GM19193 (cell line): ENCODE measurements around the gene TIMP1.

Experiments used
- POLR2A ChIP-seq: IDR thresholded peaks from 4 replicates; pipeline ENCODE4 v1.6.1; 2011; ENCODE audit not compliant: insufficient read depth, insufficient read length; ENCODE audit errors: extremely low read depth

The TIMP1 gene

GRCh38 chrX:47585273-47585672 is 3.0 kb downstream of the TIMP1 start:
- no peak for TF ChIP-seq POLR2A

- no peak for TF ChIP-seq POLR2A
Measured at GRCh38 chrX:47586043-47586787, 4.0 kb downstream of the TIMP1 start.

GRCh38 chrX:47587091-47587891 is 5.1 kb downstream of the TIMP1 start:
- no peak for TF ChIP-seq POLR2A

- no peak for TF ChIP-seq POLR2A
Measured at GRCh38 chrX:47587906-47588735, 5.9 kb downstream of the TIMP1 start.

- TF ChIP-seq POLR2A, result no peak
Measured at GRCh38 chrX:47590984-47591383, 8.7 kb downstream of the TIMP1 start.

GRCh38 chrX:47593522-47593921 is 11.3 kb downstream of the TIMP1 start:
- TF ChIP-seq POLR2A, result no peak

GRCh38 chrX:47595716-47596251 is 13.5 kb downstream of the TIMP1 start:
- no peak for TF ChIP-seq POLR2A

GRCh38 chrX:47596256-47596655 is 14.0 kb downstream of the TIMP1 start:
- TF ChIP-seq POLR2A, result no peak

GRCh38 chrX:47597222-47597621 is 15.0 kb downstream of the TIMP1 start:
- TF ChIP-seq POLR2A, result no peak

- TF ChIP-seq POLR2A, result no peak
Measured at GRCh38 chrX:47605024-47605423, 22.8 kb downstream of the TIMP1 start.

GRCh38 chrX:47607091-47607490 is 24.9 kb downstream of the TIMP1 start:
- TF ChIP-seq POLR2A, result no peak

GRCh38 chrX:47608130-47608810 is 26.0 kb downstream of the TIMP1 start:
- no peak for TF ChIP-seq POLR2A

GRCh38 chrX:47610511-47610910 is 28.3 kb downstream of the TIMP1 start:
- no peak for TF ChIP-seq POLR2A

- TF ChIP-seq POLR2A, result no peak
Measured at GRCh38 chrX:47611489-47611888, 29.3 kb downstream of the TIMP1 start.
